ENCODE data around the gene TNF.

GRCh38 chr6:31543639-31544038 lies 31.7 kb upstream of the TNF start:
- TF ChIP-seq, protein P1, sequence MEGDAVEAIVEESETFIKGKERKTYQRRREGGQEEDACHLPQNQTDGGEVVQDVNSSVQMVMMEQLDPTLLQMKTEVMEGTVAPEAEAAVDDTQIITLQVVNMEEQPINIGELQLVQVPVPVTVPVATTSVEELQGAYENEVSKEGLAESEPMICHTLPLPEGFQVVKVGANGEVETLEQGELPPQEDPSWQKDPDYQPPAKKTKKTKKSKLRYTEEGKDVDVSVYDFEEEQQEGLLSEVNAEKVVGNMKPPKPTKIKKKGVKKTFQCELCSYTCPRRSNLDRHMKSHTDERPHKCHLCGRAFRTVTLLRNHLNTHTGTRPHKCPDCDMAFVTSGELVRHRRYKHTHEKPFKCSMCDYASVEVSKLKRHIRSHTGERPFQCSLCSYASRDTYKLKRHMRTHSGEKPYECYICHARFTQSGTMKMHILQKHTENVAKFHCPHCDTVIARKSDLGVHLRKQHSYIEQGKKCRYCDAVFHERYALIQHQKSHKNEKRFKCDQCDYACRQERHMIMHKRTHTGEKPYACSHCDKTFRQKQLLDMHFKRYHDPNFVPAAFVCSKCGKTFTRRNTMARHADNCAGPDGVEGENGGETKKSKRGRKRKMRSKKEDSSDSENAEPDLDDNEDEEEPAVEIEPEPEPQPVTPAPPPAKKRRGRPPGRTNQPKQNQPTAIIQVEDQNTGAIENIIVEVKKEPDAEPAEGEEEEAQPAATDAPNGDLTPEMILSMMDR (conservative IDR thresholded peaks at IDR 0.05; ENCODE audit: low read depth, low read length), result no peak
- TF ChIP-seq EZH2 (IDR thresholded peaks at IDR 0.05; ENCODE audit: low read length, unreplicated experiment), result no peak

All from PC-3 (cell line).